ENCODE data around the gene MYCBP2.
"Not testable (repeated sequence)": the region's sequence is repeated elsewhere in the genome, so short reads cannot be mapped to it uniquely, and the experiment has no call there.

MYCBP2 gene

DNA sequence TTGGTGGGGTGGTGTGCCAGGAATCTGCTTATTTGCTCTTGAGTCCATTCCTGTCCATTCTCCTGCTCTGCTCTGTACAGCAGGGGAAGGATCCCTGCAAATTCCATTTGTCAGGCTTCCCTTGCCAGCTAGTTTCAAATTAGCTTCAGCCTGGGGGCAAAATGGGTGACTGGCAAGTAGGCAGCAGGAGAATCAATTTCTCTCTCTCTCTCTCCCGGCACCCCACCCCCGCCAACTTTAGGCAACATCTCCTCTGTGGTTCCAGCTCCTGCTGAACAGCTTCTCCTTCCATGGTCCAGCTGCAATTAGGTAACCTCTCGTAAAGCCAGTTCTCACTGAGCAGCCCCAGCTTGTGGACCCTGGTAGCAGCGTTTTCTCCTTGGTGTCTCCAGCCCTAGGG, 6.7 kb upstream of the MYCBP2 start:
- DNase-seq, result no peak

GRCh38 chr13:77331421-77331820, 4.5 kb upstream of the MYCBP2 start:
- DNase-seq, result no peak

GRCh38 chr13:77329911-77330584, 3.2 kb upstream of the MYCBP2 start:
- no peak for DNase-seq

DNA sequence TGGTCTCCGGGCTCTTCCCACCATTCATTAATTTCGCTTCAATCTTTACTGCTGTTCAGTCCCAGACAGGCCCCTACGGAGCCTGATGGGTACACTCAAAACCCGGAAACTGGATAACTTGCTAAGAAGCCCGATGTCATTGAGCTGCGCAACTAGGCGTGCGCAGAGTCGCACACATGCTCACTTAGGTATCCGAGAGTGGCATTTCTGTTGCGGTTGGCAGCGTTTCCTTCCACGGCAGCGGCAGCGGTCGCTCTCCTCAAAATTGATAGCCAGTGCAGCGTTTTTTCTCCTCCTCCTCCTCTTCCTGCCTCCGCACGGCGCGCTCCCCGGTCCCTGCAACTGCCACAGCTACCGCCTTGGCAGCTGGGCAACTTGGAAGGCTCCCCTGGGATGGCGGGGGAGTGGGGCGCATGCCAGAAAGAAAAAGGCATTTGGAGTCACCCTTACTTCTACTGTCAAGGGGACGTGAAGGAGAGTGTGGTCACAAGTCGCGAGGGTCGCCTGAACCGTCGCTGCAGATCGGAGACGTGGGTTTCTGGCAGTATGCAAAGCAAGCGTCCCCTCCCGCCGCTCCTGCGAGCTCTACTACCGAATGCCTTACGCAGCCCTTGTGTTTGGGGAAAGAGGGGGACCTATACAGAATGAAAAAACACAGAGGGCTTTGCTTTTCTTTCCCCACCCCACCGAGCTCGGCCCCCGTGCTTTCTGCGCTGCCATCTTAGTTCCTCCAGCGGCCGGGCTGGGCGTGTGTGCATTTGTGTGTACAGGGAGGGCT, 2.4 kb upstream of the MYCBP2 start:
- peak; percentile 92 for DNase-seq

DNA sequence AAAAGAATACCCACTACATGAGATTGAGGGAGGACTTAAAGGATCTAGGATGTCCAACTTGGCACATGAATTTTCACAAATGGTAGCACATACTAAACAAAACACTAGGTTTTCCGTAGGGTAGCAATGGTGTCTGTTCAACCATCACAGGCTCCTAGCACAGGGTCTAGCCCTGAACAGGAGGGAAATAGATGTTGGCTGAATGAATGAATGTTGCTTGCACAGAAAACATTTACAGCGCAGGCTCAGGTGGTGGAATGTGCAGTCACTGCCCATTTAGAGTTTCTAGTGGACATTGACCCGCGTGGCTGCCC, 1.9 kb upstream of the MYCBP2 start:
- DNase-seq, result no peak

DNA sequence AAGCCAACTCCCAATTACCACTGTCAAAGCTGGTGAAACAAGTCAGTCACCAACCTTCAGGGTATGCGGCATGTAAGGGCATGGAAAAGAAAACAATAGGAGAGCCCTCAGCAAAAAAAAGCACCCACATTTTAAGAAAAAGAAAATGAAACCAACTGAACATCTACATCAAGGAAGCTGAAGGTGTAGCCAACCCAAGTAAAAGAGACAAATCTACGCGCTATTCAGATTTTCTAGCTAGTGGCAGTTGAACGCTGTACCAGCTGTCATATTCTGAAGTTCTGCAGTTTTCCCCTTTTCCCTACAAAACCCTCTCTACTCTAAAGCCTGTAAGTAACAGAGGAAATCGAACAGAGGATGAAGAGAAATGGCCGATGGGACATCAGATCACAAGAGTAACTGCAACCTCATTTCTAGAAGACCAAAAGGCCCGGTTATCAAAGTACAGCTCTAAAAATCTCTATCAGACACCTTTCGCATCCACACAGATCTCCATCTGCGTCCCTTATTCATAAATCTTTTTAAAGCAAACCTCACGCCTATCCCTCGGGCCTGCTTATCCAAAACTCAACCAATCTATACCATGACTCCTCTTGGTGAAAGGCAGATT, 1.4 kb downstream of the MYCBP2 start:
- no peak for DNase-seq

- DNase-seq, result no peak
Observed at GRCh38 chr13:77323858-77324257, 3.0 kb downstream of the MYCBP2 start.

GRCh38 chr13:77319536-77319935, 7.4 kb downstream of the MYCBP2 start:
- no peak for DNase-seq

DNA sequence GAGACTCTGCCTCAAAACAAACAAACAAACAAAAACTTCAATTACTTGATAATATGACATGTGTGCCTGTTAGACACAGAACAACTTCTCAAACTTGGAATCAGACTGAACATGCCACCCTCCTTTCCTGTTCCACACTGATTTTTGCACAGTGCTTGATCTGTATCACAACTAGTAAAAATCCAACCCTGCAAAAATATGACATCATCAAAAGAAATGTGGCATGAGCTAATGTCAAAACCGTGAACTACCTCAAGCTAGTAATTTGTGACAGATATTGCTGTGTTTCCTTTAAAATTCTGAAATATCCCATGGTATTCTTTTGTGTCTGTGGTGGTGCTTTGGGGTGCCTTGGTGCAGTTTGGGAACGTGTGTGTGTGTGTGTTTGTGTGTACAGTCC, 8.2 kb downstream of the MYCBP2 start:
- DNase-seq, result no peak

DNA sequence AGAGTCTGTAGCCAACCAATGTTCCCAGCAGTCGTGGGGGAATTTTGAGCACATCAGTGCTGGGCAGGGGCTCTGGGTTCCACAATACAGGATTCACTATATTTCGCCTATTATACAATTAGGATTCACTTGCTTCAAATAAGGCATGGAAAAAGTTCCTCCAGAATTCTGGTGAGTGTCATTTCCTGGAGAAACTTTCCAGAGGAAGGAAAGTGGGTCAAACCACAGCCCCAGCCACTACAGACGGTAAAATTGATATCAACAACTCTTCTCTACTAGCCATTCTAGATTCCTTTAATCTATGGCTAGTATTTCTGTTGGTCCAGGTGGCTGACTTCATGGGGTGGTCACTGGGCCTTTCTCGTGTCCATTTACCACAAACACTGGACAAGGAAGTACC, 10.5 kb downstream of the MYCBP2 start:
- no peak for DNase-seq

DNA sequence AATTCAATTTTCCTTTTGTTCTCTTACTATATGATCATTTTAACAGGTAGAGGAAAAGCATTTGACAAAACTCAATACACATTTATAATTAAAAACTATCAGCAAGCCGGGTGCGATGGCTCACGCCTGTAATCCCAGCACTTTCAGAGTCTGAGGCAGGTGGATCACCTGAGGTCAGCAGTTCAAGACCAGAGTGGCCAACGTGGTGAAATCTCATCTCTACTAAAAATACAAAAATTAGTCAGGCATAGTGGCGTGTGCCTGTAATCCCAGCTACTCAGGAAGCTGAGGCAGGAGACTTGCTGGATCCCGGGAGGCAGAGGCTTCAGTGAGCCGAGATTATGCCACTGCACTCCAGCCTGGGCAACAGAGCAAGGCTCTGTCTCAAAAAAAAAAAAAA, 11.4 kb downstream of the MYCBP2 start:
- not testable (repeated sequence) for DNase-seq

DNA sequence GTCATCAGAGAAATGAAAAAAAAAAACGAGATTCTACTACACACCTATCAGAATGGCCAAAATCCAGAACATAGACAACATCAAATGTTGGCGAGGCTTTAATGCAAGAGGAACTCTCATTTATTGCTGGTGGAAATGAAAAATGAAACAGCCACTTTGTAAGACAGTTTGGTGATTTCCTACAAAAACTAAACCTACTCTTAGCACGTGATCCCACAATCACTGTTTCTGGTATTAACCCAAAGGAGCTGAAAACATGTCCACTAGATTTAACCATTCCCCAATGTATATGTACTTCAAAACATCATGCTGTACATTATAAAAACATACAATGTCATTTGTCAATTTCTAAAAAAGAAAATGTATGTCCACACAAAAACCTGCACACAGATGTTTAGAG, 13.0 kb downstream of the MYCBP2 start:
- DNase-seq, result no peak

- no peak for DNase-seq
Observed at GRCh38 chr13:77312311-77312710, 14.6 kb downstream of the MYCBP2 start.

DNA sequence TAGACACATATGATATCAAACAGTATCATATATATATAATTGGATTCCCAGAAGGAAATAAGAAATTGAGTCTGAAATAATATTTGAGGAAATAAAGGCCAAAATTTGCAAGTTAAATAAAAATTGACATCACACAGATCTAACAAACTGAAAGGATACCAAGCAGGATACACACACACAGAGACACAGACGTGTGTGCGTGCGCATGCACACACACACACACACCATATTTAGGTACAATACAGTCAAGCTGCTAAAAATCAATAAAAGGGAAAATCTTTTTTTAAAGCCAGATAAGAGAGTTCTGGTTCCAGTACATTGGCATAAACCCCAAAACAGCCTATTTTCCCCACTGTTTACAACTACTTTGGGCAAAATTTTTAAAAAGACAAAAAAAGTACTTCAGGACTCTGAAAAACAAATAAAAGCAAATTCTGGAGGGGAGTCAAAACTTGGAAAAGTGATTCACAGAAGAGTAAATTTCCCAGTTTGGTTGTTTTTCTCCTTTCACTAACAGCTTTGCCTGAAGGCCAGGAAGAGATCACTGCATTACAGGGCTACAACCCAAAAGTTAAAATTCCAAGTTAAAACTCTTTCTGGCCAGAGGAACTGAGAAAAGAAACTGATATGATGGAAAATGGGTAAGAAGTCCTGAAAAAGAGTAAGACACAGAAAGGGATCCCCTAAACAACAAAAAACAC, 16.2 kb downstream of the MYCBP2 start:
- no peak for DNase-seq

- no peak for DNase-seq
Observed at GRCh38 chr13:77310161-77310560, 16.7 kb downstream of the MYCBP2 start.

- DNase-seq, result no peak
Observed at GRCh38 chr13:77309254-77309653, 17.6 kb downstream of the MYCBP2 start.

DNA sequence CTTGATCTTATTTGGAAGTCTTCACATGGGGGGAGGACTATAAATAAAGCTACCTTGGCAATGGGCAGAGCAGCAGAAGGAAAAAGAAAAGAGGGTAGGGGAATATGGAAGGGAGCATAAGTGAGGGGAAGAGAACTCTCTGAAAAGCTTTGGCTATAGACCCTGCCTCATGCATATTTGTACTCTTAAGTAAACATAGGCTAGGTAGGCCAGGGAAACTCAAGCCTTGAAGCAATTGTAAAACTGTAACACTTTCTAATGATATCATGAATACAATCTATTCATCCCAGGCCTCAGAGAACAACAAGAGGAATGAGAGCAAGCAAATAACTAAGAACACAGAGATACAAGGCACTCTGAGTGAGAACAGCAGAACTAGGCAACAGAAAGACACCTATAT, 20.4 kb downstream of the MYCBP2 start:
- no peak for DNase-seq

DNA sequence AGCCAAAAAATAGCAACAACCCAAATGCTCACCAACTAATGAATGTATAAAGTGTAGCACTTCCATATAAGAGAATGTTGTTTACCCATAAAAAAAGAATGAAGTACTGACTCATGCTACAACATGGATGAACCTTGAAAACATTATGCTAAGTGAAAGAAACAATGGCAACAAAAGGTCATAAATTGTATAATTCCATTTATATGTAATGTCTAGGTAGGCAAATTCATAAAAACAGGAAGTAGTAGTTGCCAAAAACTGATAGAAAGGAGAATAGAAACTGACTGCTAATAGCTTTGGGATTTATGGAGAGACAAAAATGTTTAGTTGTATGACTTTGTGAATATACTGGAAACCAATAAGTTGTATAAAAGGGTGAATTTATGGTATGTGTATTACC, 21.6 kb downstream of the MYCBP2 start:
- DNase-seq, result no peak

GRCh38 chr13:77300176-77301037, 26.5 kb downstream of the MYCBP2 start:
- DNase-seq, result no peak

DNA sequence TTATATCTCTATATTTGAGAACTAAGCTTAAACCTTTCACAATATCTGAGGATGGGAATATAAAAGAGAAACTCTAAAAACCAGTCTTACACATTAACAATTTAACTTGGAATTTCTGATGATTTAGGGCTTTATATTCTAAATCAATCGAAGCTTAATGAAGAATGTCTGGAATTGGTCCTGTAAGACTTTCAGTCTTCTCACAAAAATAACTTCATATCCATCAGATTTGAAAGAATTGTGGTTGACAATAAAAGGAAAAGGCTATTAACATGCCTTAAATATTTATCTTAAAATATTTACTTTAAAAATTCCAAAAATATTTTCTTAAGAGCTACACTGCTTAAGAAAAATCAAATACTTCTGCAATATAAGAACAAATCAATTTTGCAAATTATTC, 27.3 kb downstream of the MYCBP2 start:
- no peak for DNase-seq

- DNase-seq, result no peak
Observed at GRCh38 chr13:77298426-77298825, 28.5 kb downstream of the MYCBP2 start.

GRCh38 chr13:77291774-77292173, 35.1 kb downstream of the MYCBP2 start:
- no peak for DNase-seq

DNA sequence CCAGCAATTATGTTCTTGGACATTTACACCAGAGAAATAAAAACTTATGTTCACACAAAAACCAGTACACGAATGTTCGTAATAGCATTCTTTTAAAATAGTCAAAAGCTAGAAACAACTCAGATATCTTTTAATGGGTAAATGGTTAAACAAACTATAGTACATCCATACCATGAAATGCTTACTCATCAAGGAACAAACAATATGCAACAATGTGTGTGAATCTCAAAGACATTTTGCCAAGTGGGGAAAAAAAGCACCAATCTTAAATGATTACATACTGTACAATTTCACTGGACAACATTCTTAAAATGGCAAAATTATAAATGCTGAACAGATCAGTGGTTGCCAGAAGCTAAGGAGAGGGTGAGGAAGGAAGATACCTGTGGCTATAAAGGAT, 36.6 kb downstream of the MYCBP2 start:
- no peak for DNase-seq

All from activated CD8-positive, alpha-beta memory T cell treated with anti-CD3 and anti-CD28 coated beads for 24 hours (primary cell).